Neural cell (in vitro differentiated cells): ENCODE measurements around the gene INSIG2.

Experiments used
- EP300 ChIP-seq: fragments of 450-650 bp; conservative IDR thresholded peaks from 2 replicates; pipeline ENCODE4 v1.6.1; 2014; ENCODE audit warnings: antibody characterized with exemption, mild to moderate bottlenecking, moderate library complexity; ENCODE audit not compliant: poor library complexity, severe bottlenecking
- EZH2 ChIP-seq: fragments of 200-600, 300-800 bp; shearing (Covaris generic), sonication (generic); IDR thresholded peaks from 2 replicates; pipeline ENCODE4 v1.6.1; 2014; ENCODE audit warnings: antibody characterized with exemption, low read length, borderline replicate concordance, mild to moderate bottlenecking; ENCODE audit not compliant: insufficient read depth, poor library complexity, severe bottlenecking
- MXI1 ChIP-seq: fragments of 450-650 bp; conservative IDR thresholded peaks from 2 replicates; pipeline ENCODE4 v1.6.1; 2014; ENCODE audit warnings: antibody characterized with exemption, mild to moderate bottlenecking; ENCODE audit not compliant: poor library complexity, severe bottlenecking
- POLR2AphosphoS5 ChIP-seq: IDR thresholded peaks from 2 replicates; pipeline ENCODE4 v1.6.1; 2012
- RAD21 ChIP-seq: fragments of 450-650 bp; conservative IDR thresholded peaks from 2 replicates; pipeline ENCODE4 v1.6.1; 2014; ENCODE audit warnings: antibody characterized with exemption, mild to moderate bottlenecking, moderate library complexity
- SMC3 ChIP-seq: fragments of 450-650 bp; conservative IDR thresholded peaks from 2 replicates; pipeline ENCODE4 v1.6.1; 2014; ENCODE audit warnings: antibody characterized with exemption, mild to moderate bottlenecking, moderate library complexity; ENCODE audit not compliant: poor library complexity
- TAF1 ChIP-seq: IDR thresholded peaks from 2 replicates; pipeline ENCODE4 v1.6.1; 2012; ENCODE audit warnings: low read depth
- TF ChIP-seq, protein P1 (sequence below): IDR thresholded peaks from 2 replicates; pipeline ENCODE4 v1.6.1; 2012; ENCODE audit warnings: borderline replicate concordance
- TF ChIP-seq, protein P2 (sequence below): fragments of 450-650 bp; IDR thresholded peaks from 2 replicates; pipeline ENCODE4 v1.5.1; 2014; ENCODE audit warnings: antibody characterized with exemption, mild to moderate bottlenecking, moderate library complexity; ENCODE audit not compliant: poor library complexity, severe bottlenecking

DNA sequence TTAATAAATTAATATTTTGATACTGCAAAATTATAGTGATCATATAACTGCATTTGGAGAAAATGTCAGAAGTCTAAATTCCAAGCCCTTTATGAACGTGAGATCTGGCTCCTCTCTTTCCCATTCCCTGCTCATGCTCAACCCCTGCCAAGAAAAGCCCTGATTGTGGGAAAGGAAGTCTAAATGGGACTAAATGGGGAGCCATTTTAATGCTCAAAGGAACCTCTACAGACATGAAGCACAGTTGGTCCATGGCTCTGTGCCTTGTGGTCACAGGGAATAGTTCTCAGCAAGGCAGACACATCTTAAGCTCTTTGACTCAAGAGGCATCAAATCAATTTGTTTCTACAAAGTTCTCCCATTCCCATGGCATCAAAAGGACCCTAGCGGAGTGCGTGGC is 29.3 kb upstream of the INSIG2 start:
- TF ChIP-seq, protein P1, sequence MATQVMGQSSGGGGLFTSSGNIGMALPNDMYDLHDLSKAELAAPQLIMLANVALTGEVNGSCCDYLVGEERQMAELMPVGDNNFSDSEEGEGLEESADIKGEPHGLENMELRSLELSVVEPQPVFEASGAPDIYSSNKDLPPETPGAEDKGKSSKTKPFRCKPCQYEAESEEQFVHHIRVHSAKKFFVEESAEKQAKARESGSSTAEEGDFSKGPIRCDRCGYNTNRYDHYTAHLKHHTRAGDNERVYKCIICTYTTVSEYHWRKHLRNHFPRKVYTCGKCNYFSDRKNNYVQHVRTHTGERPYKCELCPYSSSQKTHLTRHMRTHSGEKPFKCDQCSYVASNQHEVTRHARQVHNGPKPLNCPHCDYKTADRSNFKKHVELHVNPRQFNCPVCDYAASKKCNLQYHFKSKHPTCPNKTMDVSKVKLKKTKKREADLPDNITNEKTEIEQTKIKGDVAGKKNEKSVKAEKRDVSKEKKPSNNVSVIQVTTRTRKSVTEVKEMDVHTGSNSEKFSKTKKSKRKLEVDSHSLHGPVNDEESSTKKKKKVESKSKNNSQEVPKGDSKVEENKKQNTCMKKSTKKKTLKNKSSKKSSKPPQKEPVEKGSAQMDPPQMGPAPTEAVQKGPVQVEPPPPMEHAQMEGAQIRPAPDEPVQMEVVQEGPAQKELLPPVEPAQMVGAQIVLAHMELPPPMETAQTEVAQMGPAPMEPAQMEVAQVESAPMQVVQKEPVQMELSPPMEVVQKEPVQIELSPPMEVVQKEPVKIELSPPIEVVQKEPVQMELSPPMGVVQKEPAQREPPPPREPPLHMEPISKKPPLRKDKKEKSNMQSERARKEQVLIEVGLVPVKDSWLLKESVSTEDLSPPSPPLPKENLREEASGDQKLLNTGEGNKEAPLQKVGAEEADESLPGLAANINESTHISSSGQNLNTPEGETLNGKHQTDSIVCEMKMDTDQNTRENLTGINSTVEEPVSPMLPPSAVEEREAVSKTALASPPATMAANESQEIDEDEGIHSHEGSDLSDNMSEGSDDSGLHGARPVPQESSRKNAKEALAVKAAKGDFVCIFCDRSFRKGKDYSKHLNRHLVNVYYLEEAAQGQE: no peak
- TF ChIP-seq MXI1 (no peak), POLR2AphosphoS5 (no peak), TAF1 (no peak), EP300 (no peak), SMC3 (no peak), EZH2 (no peak), RAD21 (no peak)
- TF ChIP-seq, protein P2, sequence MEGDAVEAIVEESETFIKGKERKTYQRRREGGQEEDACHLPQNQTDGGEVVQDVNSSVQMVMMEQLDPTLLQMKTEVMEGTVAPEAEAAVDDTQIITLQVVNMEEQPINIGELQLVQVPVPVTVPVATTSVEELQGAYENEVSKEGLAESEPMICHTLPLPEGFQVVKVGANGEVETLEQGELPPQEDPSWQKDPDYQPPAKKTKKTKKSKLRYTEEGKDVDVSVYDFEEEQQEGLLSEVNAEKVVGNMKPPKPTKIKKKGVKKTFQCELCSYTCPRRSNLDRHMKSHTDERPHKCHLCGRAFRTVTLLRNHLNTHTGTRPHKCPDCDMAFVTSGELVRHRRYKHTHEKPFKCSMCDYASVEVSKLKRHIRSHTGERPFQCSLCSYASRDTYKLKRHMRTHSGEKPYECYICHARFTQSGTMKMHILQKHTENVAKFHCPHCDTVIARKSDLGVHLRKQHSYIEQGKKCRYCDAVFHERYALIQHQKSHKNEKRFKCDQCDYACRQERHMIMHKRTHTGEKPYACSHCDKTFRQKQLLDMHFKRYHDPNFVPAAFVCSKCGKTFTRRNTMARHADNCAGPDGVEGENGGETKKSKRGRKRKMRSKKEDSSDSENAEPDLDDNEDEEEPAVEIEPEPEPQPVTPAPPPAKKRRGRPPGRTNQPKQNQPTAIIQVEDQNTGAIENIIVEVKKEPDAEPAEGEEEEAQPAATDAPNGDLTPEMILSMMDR: no peak
